Measurements from ENCODE around the gene TNC. TPM values are rescaled to one million over a fixed set of nuclear protein-coding genes. Genes with fewer than 3 reads are reported as not detected.

Gene TNC
- total and polyA plus RNA-seq, 10 donors, result 1.7 to 126 (median 47.9) TPM

DNA sequence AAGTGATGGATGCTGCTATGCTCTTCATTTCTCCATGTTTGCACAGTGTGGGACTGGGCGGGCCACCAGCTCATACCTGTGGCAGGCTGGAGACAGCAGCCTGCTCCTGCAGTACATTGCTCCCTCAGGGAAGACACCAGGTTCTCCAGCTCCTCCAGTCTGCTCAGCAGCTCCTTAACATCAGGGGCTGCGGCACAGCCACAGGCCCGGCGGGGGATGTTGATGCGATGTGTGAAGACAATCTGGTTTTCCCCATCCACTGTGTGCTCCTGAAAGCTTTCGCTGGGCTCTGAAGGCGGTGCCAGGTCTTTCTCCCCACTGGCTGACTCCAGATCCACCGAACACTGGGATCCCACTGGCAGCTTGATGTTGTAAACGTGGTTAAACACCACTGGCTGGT lies 27.5 kb downstream of the TNC start:
- DNase-seq, result no peak
- WGBS, 5 donors, result 82 to 96% (median 92%) methylated on average over 5 to 9 of the region's 9 CpGs
- Histone ChIP-seq H3K27me3 (replicated peaks in 1 of 7) (no peaks in the 10 kb centered on the region), H3K4me3 (no peak overlapping the region), H3K9me3 (no peaks in the 10 kb centered on the region), H3K36me3 (peaks cover 0 to 21% (median 0%) of the 10 kb centered on the region in 6 donors), H3K27ac (no peak overlapping the region), H3K4me1 (no peaks in the 10 kb centered on the region)
- no peak for TF ChIP-seq POLR2AphosphoS5 (IDR thresholded peaks at IDR 0.05)
- TF ChIP-seq, protein P1, sequence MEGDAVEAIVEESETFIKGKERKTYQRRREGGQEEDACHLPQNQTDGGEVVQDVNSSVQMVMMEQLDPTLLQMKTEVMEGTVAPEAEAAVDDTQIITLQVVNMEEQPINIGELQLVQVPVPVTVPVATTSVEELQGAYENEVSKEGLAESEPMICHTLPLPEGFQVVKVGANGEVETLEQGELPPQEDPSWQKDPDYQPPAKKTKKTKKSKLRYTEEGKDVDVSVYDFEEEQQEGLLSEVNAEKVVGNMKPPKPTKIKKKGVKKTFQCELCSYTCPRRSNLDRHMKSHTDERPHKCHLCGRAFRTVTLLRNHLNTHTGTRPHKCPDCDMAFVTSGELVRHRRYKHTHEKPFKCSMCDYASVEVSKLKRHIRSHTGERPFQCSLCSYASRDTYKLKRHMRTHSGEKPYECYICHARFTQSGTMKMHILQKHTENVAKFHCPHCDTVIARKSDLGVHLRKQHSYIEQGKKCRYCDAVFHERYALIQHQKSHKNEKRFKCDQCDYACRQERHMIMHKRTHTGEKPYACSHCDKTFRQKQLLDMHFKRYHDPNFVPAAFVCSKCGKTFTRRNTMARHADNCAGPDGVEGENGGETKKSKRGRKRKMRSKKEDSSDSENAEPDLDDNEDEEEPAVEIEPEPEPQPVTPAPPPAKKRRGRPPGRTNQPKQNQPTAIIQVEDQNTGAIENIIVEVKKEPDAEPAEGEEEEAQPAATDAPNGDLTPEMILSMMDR (IDR thresholded peaks at IDR 0.05 in 8 of 11, conservative IDR thresholded peaks at IDR 0.05 in 3 of 11), result no peak
- TF ChIP-seq POLR2A (IDR thresholded peaks at IDR 0.05), result no peak
- intact Hi-C loops (cut with DNase I; ENCODE audit: low total_unique reads), result no loop called here

DNA sequence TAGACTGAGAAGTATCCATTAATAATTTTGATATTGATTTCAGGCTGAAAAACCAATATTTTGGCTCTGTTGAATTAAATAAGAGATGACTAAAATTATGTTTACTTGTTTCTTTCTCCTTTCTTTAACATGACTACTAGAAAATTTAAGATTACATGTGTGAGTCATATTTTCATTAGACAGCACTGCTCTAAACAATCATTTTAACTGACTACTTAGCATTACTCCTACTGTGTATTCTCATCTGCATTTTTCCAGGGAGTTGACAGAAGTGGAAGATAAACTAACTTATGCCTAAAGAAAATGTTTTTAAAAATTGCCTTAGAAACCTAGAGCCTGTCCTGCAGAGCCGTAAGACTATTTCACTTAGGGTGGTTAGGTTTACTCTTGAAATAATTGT lies 29.1 kb downstream of the TNC start:
- DNase-seq, result no peak
- TF ChIP-seq POLR2A (IDR thresholded peaks at IDR 0.05), result no peak
- TF ChIP-seq, protein P1 (IDR thresholded peaks at IDR 0.05 in 8 of 11, conservative IDR thresholded peaks at IDR 0.05 in 3 of 11), result no peak
- no peak for TF ChIP-seq POLR2AphosphoS5 (IDR thresholded peaks at IDR 0.05)
- Histone ChIP-seq H3K4me3 (no peak overlapping the region), H3K27me3 (replicated peaks in 1 of 7) (no peaks in the 10 kb centered on the region), H3K36me3 (peaks cover 0 to 21% (median 0%) of the 10 kb centered on the region in 6 donors), H3K9me3 (no peaks in the 10 kb centered on the region), H3K27ac (no peak overlapping the region), H3K4me1 (no peaks in the 10 kb centered on the region)
- WGBS, 5 donors, result 86 to 92% (median 89%) methylated on average over 1 of the region's 1 CpG
- intact Hi-C loops (cut with DNase I; ENCODE audit: low total_unique reads), result no loop called here

DNA sequence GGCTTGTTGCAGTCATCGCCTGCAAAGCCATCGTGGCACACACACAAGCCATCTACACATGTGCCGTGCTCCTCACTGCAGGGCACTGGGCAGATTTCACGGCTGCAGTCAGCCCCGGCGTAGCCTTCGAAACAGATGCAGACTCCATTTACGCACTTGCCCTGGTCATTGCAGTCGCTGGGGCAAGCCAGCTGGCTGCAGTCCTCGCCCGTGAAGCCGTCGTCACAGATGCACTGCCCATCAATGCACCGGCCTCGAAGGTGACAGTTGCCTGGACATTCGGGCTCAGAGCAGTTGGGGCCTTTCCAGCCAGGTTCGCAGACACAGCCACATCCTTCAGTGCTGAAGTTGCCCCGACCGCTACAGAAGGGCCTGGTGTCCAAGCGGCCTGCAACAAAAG lies 31.1 kb downstream of the TNC start:
- intact Hi-C loops (cut with DNase I; ENCODE audit: low total_unique reads), result no loop called here
- peaks cover 0 to 28% (median 0%) of the 10 kb centered on the region in 6 donors for H3K36me3 ChIP-seq
- H3K4me1 ChIP-seq, result no peaks in the 10 kb centered on the region
- no peaks in the 10 kb centered on the region for H3K27me3 ChIP-seq (replicated peaks in 1 of 7)
- 94 to 96% (median 95%) methylated on average over 17 to 20 of the region's 20 CpGs for WGBS, 5 donors
- no peaks in the 10 kb centered on the region for H3K9me3 ChIP-seq
- DNase-seq, result no peak
- no peak overlapping the region for H3K4me3 ChIP-seq
- H3K27ac ChIP-seq, result no peak overlapping the region
- TF ChIP-seq, protein P1 (IDR thresholded peaks at IDR 0.05 in 8 of 11, conservative IDR thresholded peaks at IDR 0.05 in 3 of 11), result no peak
- TF ChIP-seq POLR2AphosphoS5 (IDR thresholded peaks at IDR 0.05), result no peak
- no peak for TF ChIP-seq POLR2A (IDR thresholded peaks at IDR 0.05)

DNA sequence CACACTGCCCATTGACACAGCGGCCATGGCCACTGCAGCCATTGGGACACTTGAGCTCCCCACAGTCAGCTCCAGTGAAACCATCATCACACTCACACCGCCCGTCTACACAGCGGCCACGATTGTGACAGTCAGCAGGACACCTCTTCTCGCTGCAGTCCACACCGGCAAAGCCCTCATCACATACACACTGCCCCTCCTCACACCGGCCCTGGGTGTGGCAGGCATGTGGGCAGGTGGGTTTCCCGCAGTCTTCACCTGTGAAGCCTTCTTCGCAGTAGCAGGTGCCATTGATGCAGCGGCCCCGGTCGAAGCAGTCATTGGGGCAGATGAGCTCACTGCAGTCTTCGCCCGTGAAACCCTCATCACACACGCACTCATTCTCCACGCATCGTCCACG lies 31.5 kb downstream of the TNC start:
- H3K36me3 ChIP-seq, result peaks cover 0 to 30% (median 0%) of the 10 kb centered on the region in 6 donors
- H3K9me3 ChIP-seq, result no peaks in the 10 kb centered on the region
- no peaks in the 10 kb centered on the region for H3K4me1 ChIP-seq
- no peaks in the 10 kb centered on the region for H3K27me3 ChIP-seq (replicated peaks in 1 of 7)
- intact Hi-C loops (cut with DNase I; ENCODE audit: low total_unique reads), result no loop called here
- no peak for DNase-seq
- TF ChIP-seq, protein P1 (IDR thresholded peaks at IDR 0.05 in 8 of 11, conservative IDR thresholded peaks at IDR 0.05 in 3 of 11), result no peak
- TF ChIP-seq POLR2A (IDR thresholded peaks at IDR 0.05) (no peak), POLR2AphosphoS5 (IDR thresholded peaks at IDR 0.05) (no peak)
- H3K4me3 ChIP-seq, result no peak overlapping the region
- H3K27ac ChIP-seq, result no peak overlapping the region
- 93 to 98% (median 96%) methylated on average over 12 to 19 of the region's 19 CpGs for WGBS, 5 donors

Data from spleen (tissue), 11 donors.